ENCODE results near the gene C22orf31. TPM values are rescaled to one million over a fixed set of nuclear protein-coding genes. Genes with fewer than 3 reads are reported as not detected.
A peak's percentile ranks its signal among the peaks of the same experiment; 100 is the strongest.

Gene C22orf31
- total RNA-seq, 1 donor from 2014 or later = 0.45 TPM

DNA sequence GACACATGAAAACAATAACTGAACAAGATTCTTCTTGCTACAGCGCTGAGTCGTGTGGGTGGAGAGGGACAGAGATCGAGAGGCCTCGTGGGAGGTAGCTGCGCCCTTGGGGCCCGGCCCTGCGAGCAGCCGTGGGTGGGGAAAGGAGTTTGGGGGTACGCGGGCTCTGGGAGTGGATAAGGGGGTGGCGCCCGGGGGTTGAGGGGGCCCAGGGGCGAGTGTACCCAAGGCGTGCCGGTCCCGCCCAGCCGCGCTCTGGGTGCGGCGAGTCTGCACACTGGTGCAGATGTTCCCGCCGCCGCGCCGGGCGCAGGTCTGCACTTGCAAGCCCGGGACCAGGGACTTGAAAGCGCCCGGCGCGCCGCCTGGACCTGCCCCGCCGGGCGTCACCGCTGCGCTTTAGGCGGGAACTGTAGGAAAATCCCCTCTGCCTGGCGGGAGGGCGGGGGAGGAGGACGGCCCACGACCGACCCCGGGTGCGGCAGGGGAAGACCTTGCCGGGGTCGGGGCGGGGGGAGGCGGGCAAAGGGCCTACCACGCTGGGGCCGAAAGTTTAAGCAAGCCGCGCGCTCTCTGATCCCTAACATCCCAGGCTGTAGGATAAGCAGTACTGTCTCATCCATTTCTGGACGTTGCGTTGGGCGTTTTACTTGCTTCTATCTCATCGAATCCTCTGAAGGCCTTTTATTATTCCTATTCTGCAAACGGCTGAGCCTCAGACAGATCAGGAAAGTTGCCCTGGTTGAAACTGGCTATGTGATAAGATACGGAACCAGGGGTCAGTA lies 9.8 kb upstream of the C22orf31 start:
- H3K9me3 Mint-ChIP-seq = no peaks in the 10 kb centered on the region
- H3K27me3 Mint-ChIP-seq (ENCODE audit: low read depth) = peaks cover 10% of the 10 kb centered on the region
- H3K4me1 Mint-ChIP-seq = peaks cover 29% of the 10 kb centered on the region
- peak; percentile 45 to 69 for DNase-seq (ENCODE audit: low spot score in 2 of 2, unreplicated experiment in 2 of 2)
- no peak overlapping the region for H3K27ac Mint-ChIP-seq
- TF ChIP-seq, protein P1, sequence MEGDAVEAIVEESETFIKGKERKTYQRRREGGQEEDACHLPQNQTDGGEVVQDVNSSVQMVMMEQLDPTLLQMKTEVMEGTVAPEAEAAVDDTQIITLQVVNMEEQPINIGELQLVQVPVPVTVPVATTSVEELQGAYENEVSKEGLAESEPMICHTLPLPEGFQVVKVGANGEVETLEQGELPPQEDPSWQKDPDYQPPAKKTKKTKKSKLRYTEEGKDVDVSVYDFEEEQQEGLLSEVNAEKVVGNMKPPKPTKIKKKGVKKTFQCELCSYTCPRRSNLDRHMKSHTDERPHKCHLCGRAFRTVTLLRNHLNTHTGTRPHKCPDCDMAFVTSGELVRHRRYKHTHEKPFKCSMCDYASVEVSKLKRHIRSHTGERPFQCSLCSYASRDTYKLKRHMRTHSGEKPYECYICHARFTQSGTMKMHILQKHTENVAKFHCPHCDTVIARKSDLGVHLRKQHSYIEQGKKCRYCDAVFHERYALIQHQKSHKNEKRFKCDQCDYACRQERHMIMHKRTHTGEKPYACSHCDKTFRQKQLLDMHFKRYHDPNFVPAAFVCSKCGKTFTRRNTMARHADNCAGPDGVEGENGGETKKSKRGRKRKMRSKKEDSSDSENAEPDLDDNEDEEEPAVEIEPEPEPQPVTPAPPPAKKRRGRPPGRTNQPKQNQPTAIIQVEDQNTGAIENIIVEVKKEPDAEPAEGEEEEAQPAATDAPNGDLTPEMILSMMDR (IDR thresholded peaks at IDR 0.05; ENCODE audit: unreplicated experiment) = no peak
- H3K4me3 Mint-ChIP-seq = peak overlapping the region; percentile 69
- no peaks in the 10 kb centered on the region for H3K36me3 Mint-ChIP-seq

DNA sequence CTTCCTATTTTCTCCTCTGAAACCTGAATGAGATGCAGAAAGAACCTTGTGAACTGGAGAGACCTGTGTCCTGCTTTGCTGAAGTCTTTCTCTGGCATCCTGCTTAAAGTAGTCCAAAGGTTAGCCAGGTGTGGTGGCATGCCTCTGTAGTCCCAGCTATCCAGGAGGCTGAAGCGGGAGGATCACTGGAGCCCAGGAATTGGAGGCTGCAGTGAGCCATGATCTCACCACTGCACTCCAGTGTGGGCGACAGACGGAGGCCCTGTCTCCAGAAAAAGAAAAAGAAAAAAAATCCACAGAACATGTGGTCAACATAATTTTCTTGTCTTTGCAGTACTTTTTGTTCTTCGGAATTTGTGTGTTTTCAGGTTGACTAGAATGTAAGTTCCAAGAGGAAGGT lies 8.9 kb upstream of the C22orf31 start:
- Mint-ChIP-seq H3K36me3 (no peaks in the 10 kb centered on the region), H3K4me3 (peak overlapping the region; percentile 67), H3K4me1 (peaks cover 31% of the 10 kb centered on the region), H3K27ac (peak overlapping the region; percentile 11), H3K9me3 (no peaks in the 10 kb centered on the region), H3K27me3 (ENCODE audit: low read depth) (peaks cover 10% of the 10 kb centered on the region)
- DNase-seq (ENCODE audit: low spot score in 2 of 2, unreplicated experiment in 2 of 2) = no peak
- TF ChIP-seq, protein P1 (IDR thresholded peaks at IDR 0.05; ENCODE audit: unreplicated experiment) = no peak

DNA sequence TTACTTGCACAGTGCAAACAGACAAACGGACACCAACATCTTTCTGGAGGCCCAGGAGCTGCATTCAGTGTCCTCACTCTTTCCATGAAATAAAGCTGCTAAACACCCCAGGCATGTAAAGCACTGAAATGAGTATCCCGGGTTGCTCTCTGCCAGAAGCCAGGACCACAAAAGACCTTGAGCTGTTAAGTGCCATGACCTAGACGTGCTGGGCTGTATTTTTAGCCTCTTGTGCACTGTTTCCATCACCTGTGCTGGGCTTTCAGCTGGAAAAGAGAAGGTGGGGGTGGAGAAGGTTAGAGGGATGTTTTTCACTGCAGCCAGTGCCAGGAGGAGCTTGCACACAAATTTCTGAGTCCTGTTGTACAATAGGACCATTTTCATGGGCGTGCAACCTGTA lies 7.8 kb upstream of the C22orf31 start:
- Mint-ChIP-seq H3K27ac (no peak overlapping the region), H3K27me3 (ENCODE audit: low read depth) (peaks cover 10% of the 10 kb centered on the region), H3K9me3 (no peaks in the 10 kb centered on the region), H3K4me3 (no peak overlapping the region), H3K36me3 (no peaks in the 10 kb centered on the region), H3K4me1 (peaks cover 29% of the 10 kb centered on the region)
- no peak for DNase-seq (ENCODE audit: low spot score in 2 of 2, unreplicated experiment in 2 of 2)
- TF ChIP-seq, protein P1 (IDR thresholded peaks at IDR 0.05; ENCODE audit: unreplicated experiment) = no peak

DNA sequence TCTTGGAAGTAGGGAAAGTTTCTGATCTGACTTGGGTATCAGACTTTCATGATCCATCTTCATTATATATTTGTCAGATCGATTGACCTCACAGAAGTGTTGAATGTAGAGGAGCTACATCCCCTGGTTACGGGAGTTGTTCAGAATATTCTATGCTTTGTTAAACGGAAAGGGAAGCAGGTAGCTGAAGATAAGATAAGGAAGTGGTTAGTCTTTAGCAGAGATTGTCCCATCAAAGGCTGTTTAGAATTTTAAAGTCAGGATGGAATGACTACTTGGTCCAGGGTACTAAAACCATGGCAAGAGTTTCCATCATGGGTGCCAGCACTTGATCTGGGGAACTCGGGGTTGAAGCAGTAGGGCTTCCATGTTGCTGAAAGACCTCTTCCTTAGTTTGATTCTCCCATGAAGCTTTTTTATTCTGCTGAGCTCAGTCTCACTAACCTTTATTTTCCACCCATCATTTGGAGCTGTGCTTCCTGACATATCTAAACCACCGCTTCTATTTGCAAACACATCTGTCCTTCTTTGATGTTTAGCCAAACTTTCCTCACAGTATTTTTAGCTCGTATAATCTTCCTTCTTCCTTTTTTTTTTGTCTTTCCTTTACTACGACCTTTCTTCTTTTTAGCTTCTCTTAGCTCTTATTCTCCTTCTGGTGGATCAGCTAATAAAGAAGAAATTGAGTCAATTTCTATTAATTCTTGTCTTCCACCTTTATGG lies 4.0 kb upstream of the C22orf31 start:
- no peaks in the 10 kb centered on the region for H3K9me3 Mint-ChIP-seq
- no peaks in the 10 kb centered on the region for H3K36me3 Mint-ChIP-seq
- TF ChIP-seq, protein P1 (IDR thresholded peaks at IDR 0.05; ENCODE audit: unreplicated experiment) = no peak
- no peak for DNase-seq (ENCODE audit: low spot score in 2 of 2, unreplicated experiment in 2 of 2)
- peaks cover 7% of the 10 kb centered on the region for H3K4me1 Mint-ChIP-seq
- H3K4me3 Mint-ChIP-seq = no peak overlapping the region
- peaks cover 3% of the 10 kb centered on the region for H3K27me3 Mint-ChIP-seq (ENCODE audit: low read depth)
- H3K27ac Mint-ChIP-seq = no peak overlapping the region

DNA sequence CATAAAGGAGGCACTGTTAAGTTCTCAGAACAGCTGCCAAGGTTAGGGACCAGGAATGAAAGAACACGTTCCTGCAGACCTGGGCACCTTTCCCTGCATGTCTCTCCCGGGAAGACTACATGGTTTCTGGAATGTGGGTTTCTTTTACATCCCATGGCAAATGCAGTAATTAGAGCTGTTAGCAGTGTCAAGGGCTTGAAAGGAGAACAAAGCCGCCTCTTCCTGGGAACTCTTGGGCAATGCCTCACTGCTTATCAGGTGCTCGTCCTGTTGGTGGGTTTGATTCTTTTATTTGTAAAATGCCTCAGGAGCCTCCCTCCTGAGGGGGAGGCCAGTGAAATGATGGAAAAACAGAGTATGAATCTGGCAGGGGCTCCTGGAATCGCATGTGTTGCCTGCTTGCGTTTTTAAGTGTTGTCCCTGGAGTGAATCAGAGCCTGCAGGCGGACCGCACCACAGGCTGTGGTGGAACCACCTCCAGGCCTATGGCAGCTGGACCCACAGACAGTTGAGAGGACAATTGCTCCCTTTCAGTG lies 723 bp upstream of the C22orf31 start:
- no peak overlapping the region for H3K27ac Mint-ChIP-seq
- H3K9me3 Mint-ChIP-seq = no peaks in the 10 kb centered on the region
- DNase-seq (ENCODE audit: low spot score in 2 of 2, unreplicated experiment in 2 of 2) = no peak
- H3K27me3 Mint-ChIP-seq (ENCODE audit: low read depth) = no peaks in the 10 kb centered on the region
- TF ChIP-seq, protein P1 (IDR thresholded peaks at IDR 0.05; ENCODE audit: unreplicated experiment) = no peak
- H3K4me3 Mint-ChIP-seq = no peak overlapping the region
- peaks cover 10% of the 10 kb centered on the region for H3K4me1 Mint-ChIP-seq
- H3K36me3 Mint-ChIP-seq = no peaks in the 10 kb centered on the region
